Measurements from ENCODE around the gene MLF1. TPM values are rescaled to one million over a fixed set of nuclear protein-coding genes. Genes with fewer than 3 reads are reported as not detected.

The MLF1 gene
- total RNA-seq, 1 donor from 2014 or later: 191 TPM

DNA sequence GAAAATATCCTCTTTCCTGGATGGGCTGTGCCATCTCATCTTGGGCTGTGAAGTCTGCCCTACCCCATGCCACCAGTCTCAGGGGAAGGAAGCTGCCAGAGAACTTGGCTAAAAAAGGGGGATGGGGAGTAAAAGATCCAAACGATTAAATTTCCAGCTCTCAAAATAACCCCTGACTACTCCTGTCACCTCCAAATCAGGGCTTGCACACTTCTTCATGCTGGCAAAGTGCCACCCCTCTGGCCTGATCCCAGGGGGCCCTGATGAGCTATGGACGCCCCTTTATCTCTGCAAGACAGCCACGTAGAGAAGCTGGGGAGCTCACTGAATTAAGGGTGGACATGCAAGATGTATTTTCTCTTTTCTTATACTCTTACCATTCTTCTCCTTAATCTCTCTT, 1.2 kb upstream of the MLF1 start:
- intact Hi-C loops (cut with DNase I): loop anchor here (5.0 kb wide), 2 partner anchors 32 to 73 kb away; partner anchors contain the start of gene GFM1

GRCh38 chr3:158571969-158572765, 1.2 kb downstream of the MLF1 start:
- DNase-seq (ENCODE audit: missing footprints) (no peak), ATAC-seq (no peak)
- intact Hi-C loops (cut with DNase I): loop anchor here (5.0 kb wide), 2 partner anchors 35 to 70 kb away; partner anchors contain the start of gene GFM1

More for the DNA sequence above, 1.2 kb upstream of the MLF1 start:
- DNase-seq (ENCODE audit: missing footprints): no peak
- no peak for ATAC-seq

DNA sequence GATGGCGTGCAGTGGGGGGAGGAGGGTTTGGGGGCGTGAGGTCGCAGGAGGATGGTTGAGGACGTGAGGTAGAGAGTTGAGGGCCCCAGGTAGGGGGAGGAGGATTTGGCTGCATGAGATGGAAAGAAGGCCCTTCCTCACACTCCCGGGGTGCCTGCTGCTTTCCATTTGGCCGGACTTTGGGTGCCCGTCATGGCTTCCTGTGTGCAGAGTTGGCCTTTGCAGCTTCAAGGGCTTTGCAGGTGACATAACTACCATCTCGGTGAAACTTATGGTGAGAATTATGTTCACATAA, 1.7 kb downstream of the MLF1 start:
- ATAC-seq: no peak
- no peak for DNase-seq (ENCODE audit: missing footprints)
- intact Hi-C loops (cut with DNase I): loop anchor here (5.0 kb wide), 2 partner anchors 35 to 70 kb away; partner anchors contain the start of gene GFM1

DNA sequence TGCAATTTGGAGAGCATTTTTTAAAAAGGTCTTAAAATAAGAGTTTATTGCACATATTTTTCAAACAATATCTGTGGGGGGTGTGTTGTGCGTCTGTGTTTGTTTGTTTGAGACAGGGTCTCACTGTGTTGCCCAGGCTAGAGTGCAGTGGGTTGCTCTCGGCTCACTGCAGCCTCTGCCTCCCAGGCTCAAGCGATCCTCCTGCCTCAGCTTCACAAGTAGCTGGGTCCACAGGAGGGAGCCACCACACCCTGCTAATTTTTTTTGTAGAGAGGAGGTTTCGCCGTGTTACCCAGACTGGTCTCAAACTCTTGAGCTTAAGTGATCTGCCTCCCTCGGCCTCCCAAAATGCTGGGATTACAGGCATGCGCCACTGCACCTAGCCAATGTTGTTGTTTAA, 2.7 kb downstream of the MLF1 start:
- intact Hi-C loops (cut with DNase I): loop anchor here (5.0 kb wide), 2 partner anchors 36 to 69 kb away; partner anchors contain the start of gene GFM1
- DNase-seq (ENCODE audit: missing footprints) (no peak), ATAC-seq (no peak)

GRCh38 chr3:158574646-158575045, 3.7 kb downstream of the MLF1 start:
- intact Hi-C loops (cut with DNase I): loop anchor here (5.0 kb wide), 2 partner anchors 37 to 68 kb away; partner anchors contain the start of gene GFM1
- no peak for ATAC-seq
- DNase-seq (ENCODE audit: missing footprints): no peak

DNA sequence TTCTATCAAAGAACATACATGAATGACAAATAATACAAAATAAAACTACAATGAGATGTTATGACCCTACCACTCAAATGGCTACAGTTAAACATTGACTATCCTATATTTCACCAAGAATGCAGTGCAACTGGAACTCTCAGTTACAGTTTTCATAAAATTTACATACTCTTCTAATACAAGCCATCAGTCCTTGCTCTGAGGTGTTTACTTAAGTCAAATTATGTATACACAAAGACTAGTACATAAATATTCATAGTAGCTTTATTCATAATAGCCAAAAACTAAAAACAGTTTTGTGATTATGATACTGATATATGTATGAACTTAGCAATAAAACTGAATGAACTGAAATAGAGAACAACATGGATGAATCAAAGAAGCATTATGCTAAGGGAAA, 19.2 kb downstream of the MLF1 start:
- ATAC-seq (no peak), DNase-seq (ENCODE audit: missing footprints) (no peak)
- intact Hi-C loops (cut with DNase I): loop anchor here (10.0 kb wide), 1 partner anchor 45 kb away; no protein-coding TSS in a partner anchor

DNA sequence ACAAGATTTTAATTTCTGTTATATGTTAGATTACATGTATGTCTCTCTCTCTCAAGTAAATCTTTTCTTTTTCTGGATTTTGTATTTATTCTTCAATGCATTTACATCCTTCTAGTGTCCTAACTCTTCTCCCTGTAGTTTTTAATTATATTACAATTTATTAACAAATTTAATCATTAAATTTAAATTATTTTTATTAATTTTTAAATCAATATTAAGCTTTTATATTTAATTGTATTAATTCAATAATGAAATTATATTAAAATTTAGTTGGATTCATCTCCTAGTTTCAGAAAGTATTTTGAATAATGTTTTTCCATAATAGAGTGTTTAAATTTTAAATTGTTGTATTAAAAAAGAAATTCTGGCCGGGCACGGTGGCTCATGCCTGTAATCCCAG, 29.8 kb downstream of the MLF1 start:
- intact Hi-C loops (cut with DNase I): no loop called here
- ATAC-seq (no peak), DNase-seq (ENCODE audit: missing footprints) (no peak)

GRCh38 chr3:158602227-158602626, 31.2 kb downstream of the MLF1 start:
- ATAC-seq: no peak
- DNase-seq (ENCODE audit: missing footprints): no peak
- intact Hi-C loops (cut with DNase I): no loop called here

DNA sequence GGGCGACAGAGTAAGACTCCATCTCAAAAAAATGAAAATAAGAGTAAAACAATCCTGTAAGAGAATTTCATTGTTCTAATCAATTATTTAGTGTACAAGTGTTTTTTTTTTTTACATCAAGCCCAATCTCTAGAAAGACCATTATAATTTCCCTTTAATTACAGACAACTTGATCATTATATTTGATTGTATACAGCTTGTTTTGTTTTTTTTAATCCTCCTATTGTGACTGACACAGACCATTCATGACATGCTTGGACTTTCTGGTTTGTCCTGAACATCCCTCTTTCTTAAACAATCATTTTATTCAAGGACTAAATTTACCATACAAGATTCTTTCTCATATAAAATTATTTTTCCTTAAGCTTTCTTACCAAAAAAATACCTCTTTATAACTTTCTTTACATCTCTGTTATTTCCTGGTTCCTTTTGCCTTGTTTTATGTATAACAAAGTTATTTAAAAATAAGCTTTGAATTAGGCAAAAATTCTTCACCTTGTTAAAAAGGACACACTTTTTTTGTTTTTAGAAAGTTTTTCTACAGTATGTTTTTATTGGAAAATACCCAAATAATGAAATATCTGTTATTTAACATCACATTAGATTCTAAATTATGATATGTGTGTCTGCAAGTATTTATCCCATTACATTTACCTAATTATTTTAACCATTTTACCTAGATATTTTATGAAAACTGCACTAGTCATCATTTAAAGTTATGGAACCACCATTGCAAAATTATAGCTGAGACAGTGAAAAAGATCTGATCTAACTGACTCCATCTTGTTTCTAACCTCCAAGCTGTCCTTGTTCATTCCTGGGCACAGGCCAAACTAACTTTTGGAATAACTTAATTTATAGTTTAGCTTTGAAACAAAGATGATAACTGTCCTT, 47.2 kb downstream of the MLF1 start:
- intact Hi-C loops (cut with DNase I): no loop called here
- no peak for ATAC-seq
- DNase-seq (ENCODE audit: missing footprints): no peak

DNA sequence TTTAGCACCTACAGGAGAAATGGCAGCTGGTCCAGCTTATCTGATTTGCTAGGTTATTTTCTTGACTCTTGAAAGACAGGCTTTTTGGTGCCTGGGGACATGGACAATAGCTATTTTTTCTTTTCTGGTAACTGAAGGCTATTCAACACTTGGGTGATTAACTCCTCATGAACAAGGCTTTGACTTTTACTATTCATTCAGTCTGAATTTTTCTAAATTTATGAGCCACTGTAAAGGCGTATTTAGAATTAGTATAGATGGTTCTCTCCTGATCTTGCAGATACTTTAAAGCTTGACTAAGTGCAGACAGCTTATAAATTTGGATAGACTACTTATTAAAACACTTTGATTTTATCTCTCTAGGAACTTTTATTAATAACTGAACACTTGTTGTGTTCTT, 54.9 kb downstream of the MLF1 start:
- ATAC-seq (no peak), DNase-seq (ENCODE audit: missing footprints) (no peak)
- intact Hi-C loops (cut with DNase I): no loop called here

DNA sequence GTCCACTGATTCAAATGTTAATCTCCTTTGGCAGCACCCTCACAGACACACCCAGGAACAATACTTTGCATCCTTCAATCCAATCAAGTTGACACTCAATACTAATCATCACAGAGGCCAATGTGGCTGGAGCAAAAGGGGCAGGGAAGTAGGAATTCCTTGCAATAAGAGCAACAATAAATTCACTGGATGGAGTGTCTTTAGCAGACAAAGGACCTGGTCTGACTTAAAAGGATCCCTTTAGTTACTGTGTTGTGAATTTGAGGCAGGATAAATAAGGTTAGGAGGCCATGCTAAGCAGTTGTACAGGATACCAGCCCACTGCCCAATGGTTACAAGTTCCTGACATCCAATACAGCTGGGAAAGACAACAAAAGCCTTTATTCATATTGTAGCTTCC, 61.0 kb downstream of the MLF1 start:
- no peak for ATAC-seq

GRCh38 chr3:158640646-158641045, 69.7 kb downstream of the MLF1 start:
- intact Hi-C loops (cut with DNase I): loop anchor here (5.0 kb wide), 3 partner anchors 68 to 162 kb away; partner anchors contain the start of genes MFSD1 and MLF1
- DNase-seq (ENCODE audit: missing footprints) (no peak), ATAC-seq (no peak)

More for the DNA sequence above, 61.0 kb downstream of the MLF1 start:
- DNase-seq (ENCODE audit: missing footprints): no peak
- intact Hi-C loops (cut with DNase I): no loop called here

DNA sequence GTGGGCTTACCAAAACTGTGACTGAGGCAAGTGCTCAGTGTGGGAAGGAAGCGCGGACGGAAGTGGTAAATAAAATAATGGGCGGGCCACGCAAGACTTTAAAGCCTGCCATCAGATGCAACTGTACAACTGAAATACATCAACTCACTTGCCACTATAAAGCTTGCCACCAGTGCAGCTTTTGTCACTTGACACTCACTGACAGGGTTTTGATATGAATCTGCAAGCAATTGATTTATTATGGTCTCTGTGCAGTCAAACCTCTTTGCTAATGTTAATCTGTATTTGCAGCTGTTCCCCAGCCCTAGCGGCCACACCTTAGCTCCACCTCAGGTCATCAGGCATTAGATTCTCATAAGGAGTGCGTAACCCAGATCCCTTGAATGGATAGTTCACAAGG, 71.0 kb downstream of the MLF1 start:
- intact Hi-C loops (cut with DNase I): loop anchor here (5.0 kb wide), 3 partner anchors 70 to 160 kb away; partner anchors contain the start of genes MFSD1 and MLF1
- DNase-seq (ENCODE audit: missing footprints) (no peak), ATAC-seq (no peak)

DNA sequence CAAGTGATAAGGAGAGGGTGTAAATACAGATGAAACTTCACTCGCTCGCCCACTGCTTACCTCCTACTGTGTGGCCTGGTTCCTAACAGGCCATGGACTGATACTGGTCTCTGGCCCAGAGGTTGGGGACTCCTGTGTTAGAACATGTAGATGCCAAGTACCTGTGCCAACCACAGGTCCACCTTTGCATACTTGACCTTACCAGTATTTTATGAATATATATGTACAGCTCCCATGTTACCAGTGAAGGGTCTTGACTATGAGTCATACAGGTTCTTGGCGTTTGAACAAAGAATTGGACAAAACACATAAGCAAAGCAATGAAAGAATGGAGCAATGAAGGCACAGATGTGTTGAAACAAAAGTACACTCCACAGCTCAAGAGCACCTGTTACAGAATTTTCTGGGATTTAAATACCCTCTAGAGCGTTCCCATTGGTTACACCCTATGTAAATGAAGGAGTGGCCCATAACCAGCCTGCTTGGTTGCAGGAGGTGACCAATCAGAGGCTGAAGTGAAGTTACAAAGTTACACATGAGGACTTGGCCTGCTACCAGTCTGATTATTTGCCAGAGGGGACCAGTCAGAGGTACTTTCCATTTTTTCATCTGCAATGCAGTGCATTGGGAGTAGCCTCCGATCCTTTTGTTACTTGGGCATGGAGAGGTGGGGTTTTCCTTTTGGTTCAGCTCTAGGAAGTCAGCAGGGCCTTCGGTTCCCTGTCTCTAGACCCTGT, 71.6 kb downstream of the MLF1 start:
- DNase-seq (ENCODE audit: missing footprints): no peak
- no peak for ATAC-seq
- intact Hi-C loops (cut with DNase I): loop anchor here (5.0 kb wide), 3 partner anchors 70 to 160 kb away; partner anchors contain the start of genes MFSD1 and MLF1

DNA sequence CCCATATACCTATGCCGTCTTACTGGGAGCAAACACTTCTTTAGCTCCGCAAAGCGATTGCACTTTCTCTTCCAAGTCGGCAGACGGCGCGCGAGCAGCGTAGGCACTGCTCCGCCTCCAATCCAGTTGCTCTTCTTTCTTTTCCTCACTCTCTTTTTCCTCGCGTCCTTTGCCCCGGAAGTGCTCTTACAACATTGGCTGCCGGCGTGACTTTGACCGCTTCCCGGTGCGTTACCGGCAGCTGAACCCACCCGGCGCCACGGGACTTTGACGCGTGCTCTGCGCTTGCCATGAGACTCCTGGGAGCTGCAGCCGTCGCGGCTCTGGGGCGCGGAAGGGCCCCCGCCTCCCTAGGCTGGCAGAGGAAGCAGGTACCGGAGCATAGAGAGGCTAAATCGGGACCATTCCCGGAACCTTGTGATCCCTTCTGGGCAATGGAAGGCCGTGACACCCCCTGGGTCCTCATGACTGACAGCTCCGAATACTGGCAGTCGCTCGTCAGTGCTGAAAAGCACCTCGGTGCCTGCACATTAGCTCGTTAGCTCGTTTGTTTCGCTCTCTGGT, 73.4 kb downstream of the MLF1 start, which contains the start of gene GFM1:
TSS of gene GFM1 (plus strand) at position 183 of the 564 bp plus-strand sequence. CDS start at position 291, 108 bp downstream.
- intact Hi-C loops (cut with DNase I): loop anchor here (5.0 kb wide), 3 partner anchors 72 to 158 kb away; partner anchors contain the start of genes MFSD1 and MLF1
- DNase-seq (ENCODE audit: missing footprints) (peak; percentile 96), ATAC-seq (peak; percentile 97)

- intact Hi-C loops (cut with DNase I): loop anchor here (10.0 kb wide), 1 partner anchor 1565 kb away; no protein-coding TSS in a partner anchor
- no peak for DNase-seq (ENCODE audit: missing footprints)
- no peak for ATAC-seq
Measured at GRCh38 chr3:158649791-158650190, 78.8 kb downstream of the MLF1 start.

GRCh38 chr3:158651192-158651591, 80.2 kb downstream of the MLF1 start:
- intact Hi-C loops (cut with DNase I): loop anchor here (10.0 kb wide), 1 partner anchor 1566 kb away; no protein-coding TSS in a partner anchor
- ATAC-seq (no peak), DNase-seq (ENCODE audit: missing footprints) (no peak)

DNA sequence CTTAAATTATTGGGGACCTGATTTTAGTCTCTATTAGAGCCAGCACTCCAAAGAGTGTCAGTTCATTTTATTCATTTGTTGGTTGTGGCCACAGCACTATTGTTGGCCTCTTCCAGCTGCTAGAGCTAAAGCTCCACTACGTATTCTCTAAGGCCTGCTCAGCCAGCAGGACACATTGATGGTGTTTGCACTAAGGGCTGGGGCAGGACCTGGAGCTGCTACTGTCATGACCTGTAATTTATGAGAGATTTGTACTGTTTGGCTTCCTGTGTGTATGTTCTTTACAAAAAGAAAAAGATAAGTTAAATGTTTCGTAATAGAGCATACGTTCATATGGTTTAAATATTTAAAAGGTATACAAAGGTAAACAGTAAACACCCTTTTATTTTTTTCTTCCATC, 81.5 kb downstream of the MLF1 start:
- DNase-seq (ENCODE audit: missing footprints) (no peak), ATAC-seq (no peak)
- intact Hi-C loops (cut with DNase I): loop anchor here (10.0 kb wide), 1 partner anchor 1568 kb away; no protein-coding TSS in a partner anchor
